HL-60 (cell line): Measurements from ENCODE around the gene DNAJC25.
A peak's percentile ranks its signal among the peaks of the same experiment; 100 is the strongest.

Source experiments
- DNase-seq, 2 experiments: peaks; one replicate each; pipeline ENCODE4 v3.0.0-alpha.2; 2010 to 2020; ENCODE audit warnings: low read depth in 1 of 2, low spot score in 1 of 2
- H3K27ac ChIP-seq: fragments of 250-450 bp; sonication (Bioruptor Pico); replicated peaks from 2 replicates; pipeline ENCODE4 v1.5.1; 2020; ENCODE audit warnings: mild to moderate bottlenecking, moderate library complexity
- H3K27me3 ChIP-seq: fragments of 250-450 bp; sonication (Bioruptor Pico); 2 replicates; pipeline ENCODE4 v1.5.1; 2021; ENCODE audit warnings: mild to moderate bottlenecking, moderate library complexity; ENCODE audit not compliant: insufficient read depth, poor library complexity, severe bottlenecking
- H3K4me3 ChIP-seq: replicated peaks from 2 replicates; pipeline ENCODE4 v1.5.1; 2011; ENCODE audit warnings: mild to moderate bottlenecking, control low read depth, low read length; ENCODE audit not compliant: insufficient read depth
- CTCF ChIP-seq: IDR thresholded peaks from one replicate; pipeline ENCODE4 v1.5.1; 2011; ENCODE audit warnings: low read length, control low read depth, inconsistent platforms; ENCODE audit not compliant: insufficient read depth
- GABPA ChIP-seq: IDR thresholded peaks from 2 replicates; pipeline ENCODE4 v1.6.1; 2012; ENCODE audit warnings: low read depth
- POLR2AphosphoS5 ChIP-seq: IDR thresholded peaks from 2 replicates; pipeline ENCODE4 v1.6.1; 2012; ENCODE audit warnings: low read depth
- REST ChIP-seq: IDR thresholded peaks from 2 replicates; pipeline ENCODE4 v1.6.1; 2012; ENCODE audit warnings: low read depth; ENCODE audit not compliant: insufficient replicate concordance
- SPI1 ChIP-seq: IDR thresholded peaks from 2 replicates; pipeline ENCODE4 v1.6.1; 2012; ENCODE audit warnings: low read depth, mild to moderate bottlenecking, borderline replicate concordance

Gene DNAJC25

DNA sequence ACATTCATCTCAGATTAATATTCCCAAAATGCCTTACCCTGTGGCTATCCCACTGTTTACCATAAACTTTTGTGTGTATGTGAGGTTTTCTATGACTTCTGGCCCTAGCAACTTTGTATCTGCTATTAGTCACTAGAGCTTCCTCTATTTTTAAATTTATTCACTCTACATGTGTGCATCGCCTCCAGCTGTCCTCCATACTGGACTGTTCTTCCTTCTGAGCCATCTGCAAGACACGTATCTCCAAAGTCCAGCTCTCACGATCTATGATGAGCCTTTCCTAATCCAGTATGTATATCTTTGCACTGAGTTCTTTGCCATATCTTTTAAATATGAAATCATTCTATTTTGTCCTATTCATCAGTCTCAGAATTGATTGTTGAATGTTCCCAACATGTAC is 28.6 kb downstream of the DNAJC25 start:
- DNase-seq = no peak
- Histone ChIP-seq H3K27ac (no peak overlapping the region), H3K27me3 (no peaks in the 10 kb centered on the region), H3K4me3 (no peak overlapping the region)
- TF ChIP-seq GABPA (no peak), SPI1 (no peak), CTCF (no peak), POLR2AphosphoS5 (no peak), REST (no peak)

DNA sequence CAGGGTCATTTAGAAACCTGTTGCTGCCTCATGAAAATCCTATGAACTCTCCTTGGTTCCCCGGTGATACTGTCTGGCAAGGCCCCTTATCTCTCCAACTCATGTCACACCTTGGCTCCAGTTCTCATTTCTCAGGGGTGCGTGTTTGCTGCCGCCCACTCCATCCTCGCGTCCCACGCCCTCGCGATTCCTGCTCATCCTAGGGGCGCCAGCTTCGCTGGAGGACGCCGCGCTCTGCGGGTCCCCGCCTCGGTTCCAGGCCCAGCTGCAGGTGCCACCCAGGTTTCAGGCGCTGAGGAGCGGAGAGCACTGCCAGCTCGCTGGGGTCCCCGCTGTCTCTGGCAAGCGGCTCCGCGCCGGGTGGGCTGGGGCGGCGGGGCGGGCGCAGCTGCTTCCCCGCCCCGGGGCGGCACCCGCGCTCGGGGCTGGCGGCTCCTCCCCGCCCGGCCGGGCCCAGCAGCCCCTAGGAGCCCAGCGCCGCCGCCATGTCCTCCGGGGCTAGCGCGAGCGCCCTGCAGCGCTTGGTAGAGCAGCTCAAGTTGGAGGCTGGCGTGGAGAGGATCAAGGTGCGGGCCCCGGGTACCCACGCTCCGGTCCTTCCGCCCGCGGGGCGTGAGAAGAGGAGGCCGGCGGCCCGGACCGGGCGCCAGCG is 30.1 kb downstream of the DNAJC25 start, which contains the start of gene GNG10:
Gene GNG10 (plus strand): TSS at position 456 of the 652 bp plus-strand sequence. CDS start 30 bp downstream, at position 486.
- peak within 1 kb of the TSS; percentile 87 for H3K4me3 ChIP-seq
- TF ChIP-seq GABPA (no peak), REST (no peak)
- peak in 1 of 2 experiments; percentile 35 for DNase-seq
- no peaks in the 10 kb centered on the region for H3K27me3 ChIP-seq
- peak within 1 kb of the TSS; percentile 49 for H3K27ac ChIP-seq

GRCh38 chr9:111661802-111662521 is 30.8 kb downstream of the DNAJC25 start:
- peak in 1 of 2 experiments; percentile 55 for DNase-seq
- no peak for TF ChIP-seq REST
- peak; percentile 27; the same call in 1 of the 2 replicates for TF ChIP-seq SPI1
- peak overlapping the region; percentile 49 for H3K27ac ChIP-seq
- peak overlapping the region; percentile 87 for H3K4me3 ChIP-seq
- H3K27me3 ChIP-seq = no peaks in the 10 kb centered on the region
